Neuronal stem cell (in vitro differentiated cells): ENCODE measurements around the gene PVALB.

Experiments
- DNase-seq: peaks from one replicate; pipeline ENCODE4 v3.0.0-alpha.2; 2013; ENCODE audit warnings: low spot score
- H2AFZ ChIP-seq: one replicate; pipeline ENCODE4 v1.6.1; 2013; ENCODE audit warnings: mild to moderate bottlenecking, low read length, inconsistent platforms
- H2AK5ac ChIP-seq: 2 replicates; pipeline ENCODE4 v1.6.1; 2013; ENCODE audit warnings: low read depth, mild to moderate bottlenecking, inconsistent platforms, low read length, moderate library complexity, mixed read lengths
- H2BK120ac ChIP-seq: 2 replicates; pipeline ENCODE4 v1.6.1; 2013; ENCODE audit warnings: low read depth, mild to moderate bottlenecking, inconsistent platforms, low read length, moderate library complexity, mixed read lengths
- H2BK12ac ChIP-seq: one replicate; pipeline ENCODE4 v1.6.1; 2013; ENCODE audit warnings: low read length, inconsistent platforms
- H2BK15ac ChIP-seq: 2 replicates; pipeline ENCODE4 v1.6.1; 2013; ENCODE audit warnings: mild to moderate bottlenecking, low read length, inconsistent platforms, mixed read lengths
- H2BK5ac ChIP-seq: one replicate; pipeline ENCODE4 v1.6.1; 2013; ENCODE audit warnings: inconsistent platforms, mild to moderate bottlenecking, low read length, moderate library complexity
- H3K14ac ChIP-seq: one replicate; pipeline ENCODE4 v1.6.1; 2013; ENCODE audit warnings: low read length, inconsistent platforms
- H3K18ac ChIP-seq: 2 replicates; pipeline ENCODE4 v1.6.1; 2013; ENCODE audit warnings: low read length, inconsistent platforms
- H3K23ac ChIP-seq: 2 replicates; pipeline ENCODE4 v1.6.1; 2013; ENCODE audit warnings: low read depth, mild to moderate bottlenecking, mixed read lengths, low read length, inconsistent platforms; ENCODE audit not compliant: poor library complexity
- H3K27ac ChIP-seq: replicated peaks from 3 replicates; pipeline ENCODE4 v1.5.1; 2013; ENCODE audit warnings: low read length, inconsistent platforms
- H3K27me3 ChIP-seq, 3 experiments: 2 replicates each; pipeline ENCODE4 v1.6.1; 2013; ENCODE audit warnings: low read length in 3 of 3, mild to moderate bottlenecking in 2 of 3, inconsistent platforms in 1 of 3, low read depth in 1 of 3, mixed read lengths in 1 of 3, moderate library complexity in 1 of 3; ENCODE audit not compliant: control insufficient read depth in 3 of 3, insufficient read depth in 3 of 3
- H3K36me3 ChIP-seq, 2 donors: replicated peaks in 1 of 2; 2 replicates each; pipeline ENCODE4 v1.6.1; 2013; ENCODE audit warnings: low read length in 2 of 2; ENCODE audit not compliant: control insufficient read depth in 2 of 2, insufficient read depth in 2 of 2
- H3K4ac ChIP-seq: 2 replicates; pipeline ENCODE4 v1.6.1; 2013; ENCODE audit warnings: inconsistent platforms, mild to moderate bottlenecking, low read length, moderate library complexity
- H3K4me1 ChIP-seq, 2 donors: 1 replicate in 1 of 2; 2 replicates in 1 of 2; pipeline ENCODE4 v1.6.1; 2013; ENCODE audit warnings: low read length in 2 of 2, low read depth in 1 of 2; ENCODE audit not compliant: control insufficient read depth in 2 of 2, insufficient read depth in 1 of 2
- H3K4me2 ChIP-seq: one replicate; pipeline ENCODE4 v1.6.1; 2013; ENCODE audit warnings: mild to moderate bottlenecking, low read length, inconsistent platforms; ENCODE audit not compliant: insufficient read depth, poor library complexity, severe bottlenecking
- H3K4me3 ChIP-seq, 2 donors: 2 replicates each; pipeline ENCODE4 v1.5.1; 2013; ENCODE audit warnings: low read length in 2 of 2, mild to moderate bottlenecking in 2 of 2, inconsistent platforms in 1 of 2, moderate library complexity in 1 of 2
- H3K79me1 ChIP-seq: one replicate; pipeline ENCODE4 v1.6.1; 2013; ENCODE audit warnings: low read depth, mild to moderate bottlenecking, inconsistent platforms, low read length, moderate library complexity
- H3K9ac ChIP-seq: one replicate; pipeline ENCODE4 v1.6.1; 2013; ENCODE audit warnings: mild to moderate bottlenecking, low read depth, low read length, inconsistent platforms; ENCODE audit not compliant: poor library complexity
- H3K9me3 ChIP-seq, 2 donors: replicated peaks in 1 of 2; 2 replicates each; pipeline versions ENCODE3 to v1.6.1; 2013; ENCODE audit warnings: low read length in 2 of 2, mild to moderate bottlenecking in 2 of 2, inconsistent platforms in 1 of 2, low read depth in 1 of 2, mixed read lengths in 1 of 2, moderate library complexity in 1 of 2; ENCODE audit not compliant: control insufficient read depth in 2 of 2, insufficient read depth in 1 of 2
- H4K8ac ChIP-seq: one replicate; pipeline ENCODE4 v1.6.1; 2013; ENCODE audit warnings: low read depth, mild to moderate bottlenecking, inconsistent platforms, low read length, moderate library complexity
- H4K91ac ChIP-seq: one replicate; pipeline ENCODE4 v1.6.1; 2013; ENCODE audit warnings: low read length, low read depth, mild to moderate bottlenecking, inconsistent platforms; ENCODE audit not compliant: poor library complexity
- WGBS, 2 donors: extraction: QIAGEN DNeasy Blood & Tissue Kit; methylation state at CpG; one replicate each; pipeline ENCODE4 v1.1.7; 2013; ENCODE audit warnings: missing lambda C conversion rate in 2 of 2, mixed read lengths in 1 of 2; ENCODE audit not compliant: insufficient read length in 2 of 2, insufficient replicate concordance in 1 of 2; ENCODE audit errors: extremely low coverage in 2 of 2; 5-methylcytosine and 5-hydroxymethylcytosine counted together

PVALB gene

DNA sequence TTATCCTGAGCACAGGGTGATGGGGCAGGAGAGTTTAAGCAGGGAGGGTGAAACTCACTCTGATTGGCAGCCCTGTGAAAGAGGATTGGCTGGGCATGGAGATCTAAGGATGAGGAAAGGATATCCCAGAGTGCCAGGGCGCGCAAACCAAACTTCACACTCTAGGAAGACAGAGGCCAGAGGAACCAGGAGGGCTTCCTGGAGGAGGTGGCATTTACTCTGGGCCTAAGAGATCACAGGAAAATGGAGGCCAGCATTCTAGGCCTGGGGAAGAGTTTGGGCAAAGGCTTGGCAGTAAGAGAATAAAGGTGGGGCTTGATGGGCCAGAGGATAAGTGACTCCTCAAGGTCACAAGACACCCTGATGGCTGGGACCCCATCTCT lies 43.6 kb upstream of the PVALB start:
- DNase-seq, result no peak
- H2AFZ ChIP-seq, result no peak overlapping the region
- no peak overlapping the region for H3K27ac ChIP-seq
- WGBS, 2 donors, result no CpG with 5 or more reads among the region's 2 CpGs
- no peak overlapping the region for H2BK120ac ChIP-seq
- no peaks in the 10 kb centered on the region for H3K79me1 ChIP-seq
- no peak overlapping the region for H3K18ac ChIP-seq
- H3K9ac ChIP-seq, result no peak overlapping the region
- no peak overlapping the region for H3K4me2 ChIP-seq
- H3K9me3 ChIP-seq, result peaks cover 0 to 2% of the 10 kb centered on the region in 2 donors
- no peak overlapping the region for H4K8ac ChIP-seq
- H4K91ac ChIP-seq, result no peak overlapping the region
- no peak overlapping the region for H2BK12ac ChIP-seq
- peak overlapping the region; percentile 75 for H2AK5ac ChIP-seq
- no peak overlapping the region for H3K14ac ChIP-seq
- H3K23ac ChIP-seq, result no peak overlapping the region
- H3K4me1 ChIP-seq, result peaks cover 0 to 2% of the 10 kb centered on the region in 2 donors
- H3K4ac ChIP-seq, result no peak overlapping the region
- H3K27me3 ChIP-seq, result peaks cover 0 to 55% (median 23%) of the 10 kb centered on the region in 3 experiments
- H2BK5ac ChIP-seq, result no peak overlapping the region
- no peak overlapping the region for H3K4me3 ChIP-seq
- no peak overlapping the region for H2BK15ac ChIP-seq
- no peaks in the 10 kb centered on the region for H3K36me3 ChIP-seq

DNA sequence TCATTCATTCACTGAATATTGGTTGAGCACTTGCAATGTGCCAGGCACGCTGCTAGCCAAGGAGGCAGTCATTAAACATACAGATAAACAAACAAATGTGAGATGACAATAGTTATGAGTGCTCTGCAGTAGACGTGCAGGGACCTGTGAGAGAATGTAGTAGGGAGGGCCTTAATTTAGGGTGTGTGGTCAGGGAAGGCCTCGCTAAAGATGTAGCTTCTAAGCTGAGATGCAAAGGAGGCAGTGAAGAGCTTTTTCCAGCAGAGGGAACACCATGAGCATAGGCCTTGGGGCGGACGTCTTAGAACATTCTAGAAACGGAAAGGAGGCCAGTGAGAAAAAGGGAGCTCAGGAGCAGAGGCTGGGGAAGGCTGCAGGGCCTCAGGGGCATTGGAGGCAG lies 43.2 kb upstream of the PVALB start:
- no peak overlapping the region for H2BK5ac ChIP-seq
- no CpG with 5 or more reads among the region's 6 CpGs for WGBS, 2 donors

GRCh38 chr22:36858966-36859365 lies 42.1 kb upstream of the PVALB start:
- no peak overlapping the region for H3K27ac ChIP-seq
- no peak overlapping the region for H2BK12ac ChIP-seq
- no peak overlapping the region for H4K8ac ChIP-seq
- no peak overlapping the region for H2BK5ac ChIP-seq
- no peak overlapping the region for H2AFZ ChIP-seq
- no peaks in the 10 kb centered on the region for H3K79me1 ChIP-seq
- no peak overlapping the region for H2BK120ac ChIP-seq
- H2AK5ac ChIP-seq, result no peak overlapping the region
- H3K4ac ChIP-seq, result no peak overlapping the region
- no peak overlapping the region for H3K18ac ChIP-seq
- H3K9me3 ChIP-seq, result peaks cover 0 to 2% of the 10 kb centered on the region in 2 donors
- peaks cover 0 to 2% of the 10 kb centered on the region in 2 donors for H3K4me1 ChIP-seq
- H3K23ac ChIP-seq, result no peak overlapping the region
- no peak overlapping the region for H3K4me2 ChIP-seq
- peaks cover 0 to 47% (median 25%) of the 10 kb centered on the region in 3 experiments for H3K27me3 ChIP-seq
- H3K36me3 ChIP-seq, result no peaks in the 10 kb centered on the region
- H2BK15ac ChIP-seq, result no peak overlapping the region
- no peak for DNase-seq
- H3K4me3 ChIP-seq, result no peak overlapping the region
- H4K91ac ChIP-seq, result no peak overlapping the region
- WGBS, 2 donors, result no CpG with 5 or more reads among the region's 2 CpGs
- no peak overlapping the region for H3K14ac ChIP-seq
- no peak overlapping the region for H3K9ac ChIP-seq

More for the DNA sequence above, 43.2 kb upstream of the PVALB start:
- Histone ChIP-seq H3K4me3 (no peak overlapping the region), H2AFZ (no peak overlapping the region), H4K8ac (no peak overlapping the region), H3K79me1 (no peaks in the 10 kb centered on the region), H3K27ac (no peak overlapping the region), H3K4ac (no peak overlapping the region), H2BK15ac (no peak overlapping the region), H3K9me3 (peaks cover 0 to 2% of the 10 kb centered on the region in 2 donors), H3K14ac (no peak overlapping the region), H3K4me1 (peaks cover 0 to 2% of the 10 kb centered on the region in 2 donors), H2AK5ac (no peak overlapping the region), H3K9ac (no peak overlapping the region), H3K4me2 (no peak overlapping the region), H3K18ac (no peak overlapping the region), H4K91ac (no peak overlapping the region), H2BK120ac (no peak overlapping the region), H3K23ac (no peak overlapping the region), H3K36me3 (no peaks in the 10 kb centered on the region), H3K27me3 (peaks cover 0 to 51% (median 25%) of the 10 kb centered on the region in 3 experiments), H2BK12ac (no peak overlapping the region)
- no peak for DNase-seq

DNA sequence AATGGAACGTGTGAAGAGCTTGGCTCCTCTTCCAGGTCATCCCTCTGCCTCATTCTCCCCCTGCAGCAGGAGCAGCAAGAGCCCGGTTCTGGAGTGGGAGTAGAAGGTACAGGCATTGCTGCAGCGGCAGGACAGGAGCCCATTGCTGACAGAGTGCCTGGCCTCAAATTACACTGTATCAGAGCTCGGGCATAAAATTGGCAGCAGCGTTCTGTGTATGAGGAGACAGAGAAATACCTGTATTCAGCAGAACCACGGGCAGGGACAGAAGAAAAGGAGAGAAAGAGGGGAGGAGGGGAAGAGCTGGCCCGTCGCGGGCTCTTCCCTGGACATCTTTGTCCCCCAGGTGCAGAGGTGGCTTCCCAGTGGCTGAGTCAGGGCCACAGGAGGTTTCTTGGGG lies 41.3 kb upstream of the PVALB start:
- no peak overlapping the region for H4K8ac ChIP-seq
- no peak overlapping the region for H2AK5ac ChIP-seq
- no peak overlapping the region for H3K4me3 ChIP-seq
- no peak overlapping the region for H2BK15ac ChIP-seq
- no peak overlapping the region for H2BK12ac ChIP-seq
- no peak overlapping the region for H3K9ac ChIP-seq
- no peak overlapping the region for H2AFZ ChIP-seq
- no peak overlapping the region for H3K23ac ChIP-seq
- H3K27me3 ChIP-seq, result peaks cover 0 to 47% (median 25%) of the 10 kb centered on the region in 3 experiments
- no peak overlapping the region for H2BK5ac ChIP-seq
- H3K4ac ChIP-seq, result no peak overlapping the region
- no peaks in the 10 kb centered on the region for H3K36me3 ChIP-seq
- peaks cover 0 to 2% of the 10 kb centered on the region in 2 donors for H3K4me1 ChIP-seq
- H3K9me3 ChIP-seq, result peaks cover 0 to 2% of the 10 kb centered on the region in 2 donors
- no CpG with 5 or more reads among the region's 9 CpGs for WGBS, 2 donors
- DNase-seq, result no peak
- no peak overlapping the region for H2BK120ac ChIP-seq
- H3K18ac ChIP-seq, result no peak overlapping the region
- no peak overlapping the region for H3K14ac ChIP-seq
- H3K27ac ChIP-seq, result no peak overlapping the region
- no peak overlapping the region for H3K4me2 ChIP-seq
- no peaks in the 10 kb centered on the region for H3K79me1 ChIP-seq
- H4K91ac ChIP-seq, result no peak overlapping the region
